Smooth muscle cell of the coronary artery (primary cell): ENCODE data around the gene GPR37L1. TPM values are rescaled to one million over a fixed set of nuclear protein-coding genes. Genes with fewer than 3 reads are reported as not detected.

Source experiments
- total RNA-seq: library from RNA; depleted of rRNA; stranded (reverse); fragments of >200 nt; gene quantifications from 2 replicates; pipeline ENCODE4 v1.2.3, GENCODE V29; 2014; ENCODE audit warnings: low replicate concordance

GPR37L1 gene, protein sequence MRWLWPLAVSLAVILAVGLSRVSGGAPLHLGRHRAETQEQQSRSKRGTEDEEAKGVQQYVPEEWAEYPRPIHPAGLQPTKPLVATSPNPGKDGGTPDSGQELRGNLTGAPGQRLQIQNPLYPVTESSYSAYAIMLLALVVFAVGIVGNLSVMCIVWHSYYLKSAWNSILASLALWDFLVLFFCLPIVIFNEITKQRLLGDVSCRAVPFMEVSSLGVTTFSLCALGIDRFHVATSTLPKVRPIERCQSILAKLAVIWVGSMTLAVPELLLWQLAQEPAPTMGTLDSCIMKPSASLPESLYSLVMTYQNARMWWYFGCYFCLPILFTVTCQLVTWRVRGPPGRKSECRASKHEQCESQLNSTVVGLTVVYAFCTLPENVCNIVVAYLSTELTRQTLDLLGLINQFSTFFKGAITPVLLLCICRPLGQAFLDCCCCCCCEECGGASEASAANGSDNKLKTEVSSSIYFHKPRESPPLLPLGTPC
- total RNA-seq = under 0.01 and 0.12 TPM in 2 replicates

GRCh38 chr1:202122639-202123335, at the start of gene GPR37L1:
TSS of gene GPR37L1 (plus strand) at chr1:202122917. CDS start at chr1:202122964, 47 bp downstream.

GRCh38 chr1:202144402-202145067, 21.8 kb downstream of the GPR37L1 start, which contains the start of gene ARL8A:
TSS of gene ARL8A (minus strand) at chr1:202144737. CDS start at chr1:202144572, 165 bp downstream.

DNA sequence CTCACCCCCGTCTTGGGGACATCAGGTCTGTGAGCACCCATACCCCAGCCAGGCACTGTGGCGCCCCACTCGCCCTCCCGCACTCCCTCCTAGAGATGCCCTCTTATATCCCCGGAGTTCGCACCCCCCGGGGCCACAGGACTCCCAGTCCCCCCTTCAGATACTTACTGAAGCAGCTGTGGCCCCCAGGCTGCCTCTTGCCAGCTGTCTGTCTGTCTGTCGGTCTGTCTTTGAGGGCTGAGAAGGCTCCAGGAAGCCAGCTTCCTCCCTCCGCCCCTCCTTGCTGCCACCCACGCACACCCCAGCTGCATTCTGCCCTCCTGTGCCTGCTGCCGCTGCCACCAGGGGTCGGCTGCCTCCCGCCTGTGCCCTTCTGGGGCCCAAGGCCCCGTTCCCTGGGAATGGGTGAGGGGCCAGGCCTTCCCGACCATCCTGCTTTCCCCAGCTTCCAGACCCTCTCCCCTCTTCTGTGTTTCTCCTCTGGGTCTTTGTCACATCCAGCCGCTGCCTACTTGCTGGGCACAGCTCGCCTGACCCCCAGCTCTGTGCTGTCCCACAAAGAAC, 37.7 kb downstream of the GPR37L1 start, which contains the start of gene PTPN7:
Gene PTPN7, minus strand, starts transcription at position 226 of the 564 bp plus-strand sequence. CDS start 1,200 bp downstream, outside the sequence.

Other genes starting within 250 kb of the GPR37L1 start
- 9.1 and 13.5 TPM in 2 replicates for gene SHISA4, start 234.0 kb upstream of the GPR37L1 start, total RNA-seq
- 2.7 and 7.4 TPM in 2 replicates for gene LMOD1, start 176.4 kb upstream of the GPR37L1 start, total RNA-seq
- gene TIMM17A, start 167.4 kb upstream of the GPR37L1 start, total RNA-seq = 21.9 and 82.1 TPM in 2 replicates
- gene RNPEP, start 140.3 kb upstream of the GPR37L1 start, total RNA-seq = 33.1 and 36.5 TPM in 2 replicates
- gene ELF3, start 112.3 kb upstream of the GPR37L1 start, total RNA-seq = 0.45 TPM in 1 of 2 replicates, not detected in the other
- 14.5 and 22.5 TPM in 2 replicates for gene ARL8A, start 21.8 kb downstream of the GPR37L1 start, total RNA-seq
- gene PTPN7, start 37.7 kb downstream of the GPR37L1 start, total RNA-seq = not detected in 2 replicates
- not detected in 2 replicates for gene LGR6, start 70.9 kb downstream of the GPR37L1 start, total RNA-seq
- 1.9 and 12.5 TPM in 2 replicates for gene UBE2T, start 219.0 kb downstream of the GPR37L1 start, total RNA-seq
- 12.3 and 18.4 TPM in 2 replicates for gene PPP1R12B, start 225.8 kb downstream of the GPR37L1 start, total RNA-seq